GM21737 (cell line): ENCODE measurements around the gene FAM32A.

Experiments
- ATAC-seq: cut with Tn5 transposase; IDR thresholded peaks from one replicate; pipeline ENCODE4 v1.9.1; 2021; ENCODE audit warnings: mild to moderate bottlenecking, moderate library complexity; ENCODE audit not compliant: unreplicated experiment

Gene FAM32A

GRCh38 chr19:16200038-16201010 lies 15.1 kb downstream of the FAM32A start:
- no peak for ATAC-seq

GRCh38 chr19:16201011-16201391 lies 15.8 kb downstream of the FAM32A start:
- no peak for ATAC-seq

GRCh38 chr19:16202320-16203255 lies 17.4 kb downstream of the FAM32A start:
- ATAC-seq: no peak

GRCh38 chr19:16203256-16204004 lies 18.2 kb downstream of the FAM32A start:
- ATAC-seq: no peak

GRCh38 chr19:16204005-16204294 lies 18.7 kb downstream of the FAM32A start:
- no peak for ATAC-seq

GRCh38 chr19:16205205-16206045 lies 20.2 kb downstream of the FAM32A start:
- ATAC-seq: no peak

- ATAC-seq: no peak
Observed at GRCh38 chr19:16206046-16206605, 20.9 kb downstream of the FAM32A start.

GRCh38 chr19:16206637-16207036 lies 21.4 kb downstream of the FAM32A start:
- no peak for ATAC-seq

- no peak for ATAC-seq
Observed at GRCh38 chr19:16207063-16207462, 21.9 kb downstream of the FAM32A start.

- no peak for ATAC-seq
Observed at GRCh38 chr19:16207490-16208025, 22.3 kb downstream of the FAM32A start.

GRCh38 chr19:16208064-16208759 lies 23.0 kb downstream of the FAM32A start:
- no peak for ATAC-seq

GRCh38 chr19:16208847-16209665 lies 23.8 kb downstream of the FAM32A start:
- no peak for ATAC-seq

GRCh38 chr19:16210168-16210567 lies 25.0 kb downstream of the FAM32A start:
- no peak for ATAC-seq

GRCh38 chr19:16213076-16213475 lies 27.9 kb downstream of the FAM32A start:
- ATAC-seq: no peak

GRCh38 chr19:16216744-16217670 lies 31.8 kb downstream of the FAM32A start:
- ATAC-seq: no peak

GRCh38 chr19:16217716-16218451 lies 32.7 kb downstream of the FAM32A start:
- ATAC-seq: no peak
